Large intestine (tissue), 3 donors: Measurements from ENCODE around the gene ZNF83. TPM values are rescaled to one million over a fixed set of nuclear protein-coding genes. Genes with fewer than 3 reads are reported as not detected.
A peak's percentile ranks its signal among the peaks of the same experiment; 100 is the strongest.
"Not testable (repeated sequence)": the region's sequence is repeated elsewhere in the genome, so short reads cannot be mapped to it uniquely, and the experiment has no call there.

Experiments used
- DNase-seq, 2 donors: peaks; one replicate each; pipeline versions ENCODE4 v3.0.0 to v3.0.0-alpha.2; 2013
- H3K27ac ChIP-seq: one replicate; pipeline ENCODE4 v1.5.1; 2013; ENCODE audit warnings: low read length
- H3K27me3 ChIP-seq: 2 replicates; pipeline ENCODE4 v1.6.1; 2013; ENCODE audit warnings: low read length; ENCODE audit not compliant: control insufficient read depth, insufficient read depth
- H3K36me3 ChIP-seq: 2 replicates; pipeline ENCODE4 v1.6.1; 2013; ENCODE audit warnings: low read length; ENCODE audit not compliant: control insufficient read depth, insufficient read depth
- H3K4me1 ChIP-seq: one replicate; pipeline ENCODE4 v1.6.1; 2013; ENCODE audit warnings: low read length; ENCODE audit not compliant: control insufficient read depth, insufficient read depth
- H3K4me3 ChIP-seq: one replicate; pipeline ENCODE4 v1.5.1; 2013; ENCODE audit warnings: low read length
- H3K9me3 ChIP-seq: one replicate; pipeline ENCODE4 v1.6.1; 2013; ENCODE audit warnings: mild to moderate bottlenecking, low read depth, low read length, moderate library complexity; ENCODE audit not compliant: control insufficient read depth
- WGBS: methylation state at CpG from one replicate; pipeline ENCODE4 v1.1.5; 2013; ENCODE audit warnings: low lambda C conversion rate; ENCODE audit not compliant: insufficient coverage; 5-methylcytosine and 5-hydroxymethylcytosine counted together
- polyA plus RNA-seq: library from polyadenylated mRNA; unstranded; fragments of 120-200 nt; gene quantifications from one replicate; pipeline ENCODE4 v1.2.1, GENCODE V29; 2013

ZNF83 gene
- polyA plus RNA-seq, 1 donor, result 90.2 TPM

- Histone ChIP-seq H3K9me3 (peaks cover 16% of the 10 kb centered on the region), H3K27ac (no peak overlapping the region), H3K4me3 (no peak overlapping the region), H3K4me1 (no peaks in the 10 kb centered on the region), H3K36me3 (peaks cover 9% of the 10 kb centered on the region), H3K27me3 (no peaks in the 10 kb centered on the region)
- 100% methylated on average over 1 of the region's 4 CpGs for WGBS
- DNase-seq, result no peak
These were observed 10.3 kb upstream of the ZNF83 start for GRCh38 chr19:52648336-52649016.

GRCh38 chr19:52646571-52647217, 8.5 kb upstream of the ZNF83 start:
- no peak for DNase-seq
- Histone ChIP-seq H3K4me3 (no peak overlapping the region), H3K4me1 (no peaks in the 10 kb centered on the region), H3K9me3 (peaks cover 16% of the 10 kb centered on the region), H3K36me3 (peaks cover 4% of the 10 kb centered on the region), H3K27ac (no peak overlapping the region), H3K27me3 (no peaks in the 10 kb centered on the region)
- no CpG with 5 or more reads among the region's 1 CpG for WGBS

GRCh38 chr19:52640916-52641315, 2.8 kb upstream of the ZNF83 start:
- Histone ChIP-seq H3K9me3 (peaks cover 11% of the 10 kb centered on the region), H3K27me3 (no peaks in the 10 kb centered on the region), H3K27ac (peak overlapping the region; percentile 25), H3K4me3 (no peak overlapping the region), H3K36me3 (no peaks in the 10 kb centered on the region), H3K4me1 (peaks cover 2% of the 10 kb centered on the region)
- no CpG with 5 or more reads among the region's 14 CpGs for WGBS
- DNase-seq, result peak; percentile 43 to 73

- no CpG with 5 or more reads among the region's 10 CpGs for WGBS
- Histone ChIP-seq H3K4me1 (peaks cover 2% of the 10 kb centered on the region), H3K9me3 (peaks cover 6% of the 10 kb centered on the region), H3K4me3 (no peak overlapping the region), H3K27ac (peak overlapping the region; percentile 25), H3K27me3 (no peaks in the 10 kb centered on the region), H3K36me3 (no peaks in the 10 kb centered on the region)
- no peak for DNase-seq
These were observed 1.8 kb upstream of the ZNF83 start for GRCh38 chr19:52639996-52640395.

- Histone ChIP-seq H3K27ac (peak overlapping the region; percentile 27), H3K9me3 (peaks cover 6% of the 10 kb centered on the region), H3K36me3 (peaks cover 6% of the 10 kb centered on the region), H3K27me3 (no peaks in the 10 kb centered on the region), H3K4me3 (peak overlapping the region; percentile 96), H3K4me1 (peaks cover 2% of the 10 kb centered on the region)
- WGBS, result 40% methylated on average over 1 of the region's 14 CpGs
- DNase-seq, result peak in 1 of 2 donors; percentile 7
These were observed 446 bp upstream of the ZNF83 start for GRCh38 chr19:52638601-52639000.

GRCh38 chr19:52635786-52636570, 2.2 kb downstream of the ZNF83 start:
- H3K36me3 ChIP-seq, result peaks cover 6% of the 10 kb centered on the region
- DNase-seq, result no peak
- WGBS, result no CpG with 5 or more reads among the region's 11 CpGs
- H3K4me3 ChIP-seq, result no peak overlapping the region
- no peak overlapping the region for H3K27ac ChIP-seq
- H3K27me3 ChIP-seq, result no peaks in the 10 kb centered on the region
- peaks cover 2% of the 10 kb centered on the region for H3K4me1 ChIP-seq
- H3K9me3 ChIP-seq, result peaks cover 5% of the 10 kb centered on the region

- not testable (repeated sequence) for DNase-seq, H3K9me3 ChIP-seq, H3K27ac ChIP-seq, H3K4me3 ChIP-seq, H3K27me3 ChIP-seq, H3K4me1 ChIP-seq
- WGBS, result no CpG with 5 or more reads among the region's 3 CpGs
- H3K36me3 ChIP-seq, result peaks cover 47% of the 10 kb centered on the region
These were observed 10.7 kb downstream of the ZNF83 start for GRCh38 chr19:52627441-52627840.

GRCh38 chr19:52626915-52627314, 11.2 kb downstream of the ZNF83 start:
- Histone ChIP-seq H3K36me3 (peaks cover 51% of the 10 kb centered on the region), H3K4me3 (no peak overlapping the region), H3K27ac (no peak overlapping the region), H3K4me1 (no peaks in the 10 kb centered on the region), H3K9me3 (no peaks in the 10 kb centered on the region), H3K27me3 (no peaks in the 10 kb centered on the region)
- WGBS, result no CpG with 5 or more reads among the region's 5 CpGs
- no peak for DNase-seq

GRCh38 chr19:52622261-52622660, 15.9 kb downstream of the ZNF83 start:
- no CpG with 5 or more reads among the region's 2 CpGs for WGBS
- Histone ChIP-seq H3K4me3 (no peak overlapping the region), H3K27ac (no peak overlapping the region), H3K4me1 (no peaks in the 10 kb centered on the region), H3K27me3 (no peaks in the 10 kb centered on the region), H3K36me3 (peaks cover 81% of the 10 kb centered on the region), H3K9me3 (peaks cover 17% of the 10 kb centered on the region)
- no peak for DNase-seq

- H3K4me1 ChIP-seq, result no peaks in the 10 kb centered on the region
- no peak for DNase-seq
- no peak overlapping the region for H3K4me3 ChIP-seq
- no peaks in the 10 kb centered on the region for H3K27me3 ChIP-seq
- H3K9me3 ChIP-seq, result peaks cover 26% of the 10 kb centered on the region
- no peak overlapping the region for H3K27ac ChIP-seq
- WGBS, result 88% methylated on average over 1 of the region's 3 CpGs
- H3K36me3 ChIP-seq, result peaks cover 81% of the 10 kb centered on the region
These were observed 16.8 kb downstream of the ZNF83 start for GRCh38 chr19:52621376-52621775.
